NCI-H2196 (cell line): ENCODE data around the gene CTNNA3.

Source experiments
- DNase-seq: peaks from one replicate; lab custom pipeline; 2025; ENCODE audit not compliant: unreplicated experiment; lab: John Stamatoyannopoulos, UW

The CTNNA3 gene

DNA sequence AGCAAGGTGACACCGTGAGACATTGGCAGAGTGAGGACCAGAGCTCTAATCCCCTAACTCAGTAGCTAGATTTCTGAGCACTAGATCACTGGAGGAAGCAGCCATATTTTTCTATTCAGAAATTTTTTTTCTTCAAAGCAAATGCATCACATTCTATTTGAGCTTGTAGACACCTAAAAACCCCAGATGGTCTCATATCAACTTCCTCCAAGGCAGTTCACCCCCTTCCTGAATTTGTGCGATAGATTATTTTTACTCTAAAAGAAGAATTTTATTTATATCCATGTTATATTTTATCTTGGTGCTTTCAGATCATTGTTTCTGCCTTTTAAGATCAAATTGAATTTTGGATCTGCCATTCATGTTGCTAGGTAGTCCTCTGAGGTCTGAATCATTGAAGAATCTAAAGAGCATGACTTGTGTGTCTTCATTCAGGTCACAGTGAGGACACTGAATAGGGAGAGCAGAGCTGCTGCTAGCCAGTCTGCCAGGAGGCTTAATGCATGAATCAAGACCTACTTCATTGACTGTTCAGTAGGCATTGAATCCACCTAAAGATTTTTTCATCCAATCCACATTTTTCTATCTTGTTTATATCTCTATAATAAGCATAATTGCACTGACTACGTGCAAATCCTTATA is 863.1 kb downstream of the CTNNA3 start:
- no peak for DNase-seq

GRCh38 chr10:66828957-66829356 is 867.0 kb downstream of the CTNNA3 start:
- no peak for DNase-seq

DNA sequence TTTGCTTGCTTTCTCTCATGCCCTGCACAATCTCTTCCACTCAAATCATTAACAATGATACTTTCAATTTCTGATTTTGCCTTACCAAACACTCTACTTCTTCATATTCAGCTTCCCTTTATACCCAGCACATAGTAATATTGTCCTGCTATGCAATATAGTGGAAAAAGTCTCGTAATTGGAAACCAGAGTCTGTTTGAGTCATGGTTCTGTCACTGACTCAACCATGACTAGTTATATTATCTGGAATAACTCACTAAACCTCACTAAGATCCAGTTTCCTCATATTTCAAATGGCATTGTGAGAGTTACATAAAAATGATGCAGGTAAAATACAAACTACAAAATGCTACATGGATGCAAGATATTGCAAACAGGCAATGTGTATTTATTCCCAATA is 868.6 kb downstream of the CTNNA3 start:
- DNase-seq = no peak

GRCh38 chr10:66823301-66823700 is 872.7 kb downstream of the CTNNA3 start:
- no peak for DNase-seq

DNA sequence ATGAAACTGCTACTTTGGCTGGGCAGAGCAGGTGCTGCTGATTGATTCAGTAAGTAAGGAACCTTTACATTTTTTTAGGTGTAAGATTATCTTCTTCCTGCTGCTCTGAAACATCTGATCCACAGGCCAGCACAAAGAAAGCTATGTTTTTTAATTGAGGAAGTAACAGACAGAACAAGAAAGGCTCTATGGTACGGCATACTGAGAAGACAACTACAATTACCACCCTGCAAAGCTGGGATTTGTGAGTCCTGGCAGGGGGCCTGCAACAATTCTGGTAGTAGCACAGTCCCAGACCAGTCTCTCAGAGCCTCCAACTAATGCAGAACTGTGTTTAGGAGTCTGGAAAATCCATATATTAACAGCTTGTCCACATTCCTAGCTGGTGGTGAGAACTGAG is 873.2 kb downstream of the CTNNA3 start:
- DNase-seq = no peak

DNA sequence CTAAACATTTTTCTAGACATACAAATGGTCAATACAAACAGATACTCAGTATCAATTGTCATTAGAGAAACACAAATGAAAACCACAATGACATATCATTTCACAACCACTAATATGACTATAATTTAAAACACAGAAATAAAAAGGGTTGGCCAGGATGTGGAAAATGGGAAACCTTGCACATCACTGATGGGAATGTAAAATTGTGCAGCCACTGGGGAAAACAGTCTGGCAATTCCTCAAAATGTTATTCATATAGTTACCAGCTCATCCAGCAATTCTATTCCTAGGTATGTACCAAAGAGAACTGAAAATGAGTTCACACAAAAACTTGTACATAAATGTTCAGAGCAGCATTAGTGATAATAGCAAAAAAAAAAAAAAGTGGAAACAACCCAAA is 876.3 kb downstream of the CTNNA3 start:
- DNase-seq = no peak

- DNase-seq = no peak
Measured at GRCh38 chr10:66813122-66813521, 882.9 kb downstream of the CTNNA3 start.

- no peak for DNase-seq
Measured at GRCh38 chr10:66811211-66811610, 884.8 kb downstream of the CTNNA3 start.

DNA sequence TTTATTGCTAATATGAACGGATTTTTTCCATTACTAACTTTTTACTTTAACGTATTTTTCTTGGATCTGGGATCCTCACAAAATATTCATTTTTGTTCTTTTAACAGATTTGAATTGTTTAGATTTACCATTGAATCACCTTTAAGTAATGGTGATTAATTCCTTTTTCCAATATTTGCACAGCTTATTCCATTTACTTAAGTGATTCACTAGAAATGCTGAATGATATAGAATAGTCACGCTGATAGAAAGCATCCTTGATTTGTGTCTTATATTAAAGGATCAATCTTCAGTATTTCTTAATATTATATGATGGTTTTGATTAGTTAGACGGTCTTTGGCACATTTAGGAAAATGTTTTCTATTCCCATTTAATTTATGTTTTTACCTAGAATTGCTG is 886.6 kb downstream of the CTNNA3 start:
- no peak for DNase-seq

- DNase-seq = no peak
Measured at GRCh38 chr10:66805612-66806011, 890.4 kb downstream of the CTNNA3 start.

DNA sequence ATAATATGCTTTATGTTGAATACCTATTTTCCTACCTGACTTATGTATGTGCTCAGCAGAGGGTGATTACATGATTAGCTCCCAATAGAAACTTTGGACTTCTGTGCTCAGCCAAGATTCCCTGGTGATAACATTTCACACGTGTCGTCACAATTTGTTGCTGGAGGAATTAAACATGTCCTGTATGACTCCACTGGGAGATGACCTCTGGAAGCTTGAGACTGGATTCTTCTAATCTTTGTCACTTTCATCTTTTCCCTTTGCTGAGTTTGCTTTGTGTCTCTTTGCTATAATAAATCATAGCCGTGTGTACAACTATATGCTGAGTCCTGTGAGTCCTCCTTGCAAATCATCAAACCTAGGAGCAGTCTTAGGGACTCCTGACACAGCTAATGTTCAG is 891.0 kb downstream of the CTNNA3 start:
- no peak for DNase-seq

DNA sequence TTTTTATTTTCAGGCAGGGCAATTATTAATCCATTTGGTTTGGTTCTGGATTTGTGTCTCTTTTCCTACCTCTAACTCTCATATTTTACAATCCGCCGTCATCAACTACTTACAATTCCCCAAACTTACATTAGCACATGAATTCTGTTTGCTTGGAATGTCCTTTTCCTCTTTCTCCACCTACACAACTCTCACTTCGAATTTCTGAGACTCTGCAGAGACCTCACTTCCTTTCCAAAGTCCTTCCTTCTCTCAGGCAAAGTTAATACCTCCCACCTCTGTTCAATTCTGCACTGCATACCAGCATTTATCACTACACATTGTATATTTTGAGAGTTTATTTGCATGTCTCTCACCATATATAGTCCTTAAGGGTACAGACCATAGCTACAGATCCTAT is 892.8 kb downstream of the CTNNA3 start:
- no peak for DNase-seq

DNA sequence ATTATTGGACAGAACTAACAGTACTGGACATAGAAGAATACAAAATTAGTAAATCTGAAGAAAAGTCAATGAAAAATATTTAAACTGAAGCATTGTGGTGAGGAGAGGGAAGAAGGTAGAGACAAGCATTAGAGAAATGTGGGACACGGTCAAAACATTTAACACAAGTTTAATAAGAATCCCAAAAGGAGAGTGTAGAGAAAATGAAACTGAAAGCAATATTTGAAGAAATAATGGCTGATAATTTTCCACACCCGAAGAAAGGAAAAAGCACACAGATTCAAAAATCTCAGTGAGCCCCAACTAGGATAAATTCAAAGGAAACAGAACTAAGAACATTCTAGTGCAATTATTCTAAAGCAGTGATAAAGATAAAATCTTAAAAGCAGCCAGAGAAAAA is 896.5 kb downstream of the CTNNA3 start:
- DNase-seq = no peak

DNA sequence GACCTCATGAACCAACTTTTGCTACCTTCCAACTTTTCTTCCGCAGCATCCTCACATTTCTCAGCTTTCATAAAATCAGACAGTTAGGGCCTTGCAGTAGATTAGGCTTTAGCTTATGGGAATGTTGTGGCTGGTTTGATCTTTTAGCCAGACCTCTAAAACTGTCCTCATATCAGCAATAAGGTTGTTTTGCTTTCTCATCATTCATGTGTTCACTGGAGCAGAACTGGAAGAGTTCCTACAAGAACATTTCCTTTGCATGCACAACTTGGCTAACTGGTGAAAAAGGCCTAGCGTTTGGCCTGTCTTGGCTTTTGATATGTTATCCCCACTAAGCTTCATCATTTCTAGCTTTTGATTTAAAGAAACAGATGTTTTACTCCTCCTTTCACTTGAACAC is 900.1 kb downstream of the CTNNA3 start:
- DNase-seq = no peak

GRCh38 chr10:66792441-66792840 is 903.6 kb downstream of the CTNNA3 start:
- DNase-seq = no peak

- no peak for DNase-seq
Measured at GRCh38 chr10:66788178-66788987, 907.6 kb downstream of the CTNNA3 start.

DNA sequence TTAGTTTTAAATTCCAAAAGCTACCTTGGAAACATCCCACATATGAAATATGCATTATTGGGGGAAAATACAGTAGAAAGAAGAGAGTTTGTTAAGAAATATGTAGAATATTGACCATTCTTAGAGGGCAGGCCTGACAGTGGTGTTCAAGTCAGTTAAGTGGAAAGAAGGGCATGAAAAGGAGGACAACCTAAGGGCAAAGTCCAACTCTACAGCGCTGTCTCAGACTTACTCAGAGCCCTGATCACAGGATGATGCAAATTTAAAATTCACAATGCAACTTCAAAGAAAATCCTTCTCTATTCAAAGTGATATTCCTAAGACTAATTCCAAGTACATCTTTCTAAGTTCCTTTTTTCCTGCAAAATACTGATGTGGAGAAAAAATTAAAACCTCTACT is 909.3 kb downstream of the CTNNA3 start:
- no peak for DNase-seq

DNA sequence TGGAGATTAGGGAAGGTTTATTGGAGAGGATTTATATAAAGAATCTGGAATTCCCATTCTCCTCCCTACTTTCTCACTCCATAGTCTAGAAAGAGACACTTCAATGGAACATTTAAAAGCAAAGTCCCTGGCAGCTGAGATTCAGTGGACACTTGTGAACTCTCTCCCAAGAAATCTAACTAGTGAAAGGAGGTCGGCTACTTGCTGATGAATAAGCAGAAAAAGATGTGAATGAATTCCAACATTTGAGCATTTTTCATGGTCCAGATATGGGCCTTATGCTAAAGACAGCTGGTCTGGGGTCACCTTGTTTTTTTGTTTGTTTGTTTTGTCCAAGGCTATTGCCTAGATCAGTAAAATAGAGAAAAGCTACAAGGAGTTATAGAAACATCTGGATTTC is 911.2 kb downstream of the CTNNA3 start:
- no peak for DNase-seq

- no peak for DNase-seq
Measured at GRCh38 chr10:66783316-66783715, 912.7 kb downstream of the CTNNA3 start.

GRCh38 chr10:66782776-66783175 is 913.2 kb downstream of the CTNNA3 start:
- no peak for DNase-seq

DNA sequence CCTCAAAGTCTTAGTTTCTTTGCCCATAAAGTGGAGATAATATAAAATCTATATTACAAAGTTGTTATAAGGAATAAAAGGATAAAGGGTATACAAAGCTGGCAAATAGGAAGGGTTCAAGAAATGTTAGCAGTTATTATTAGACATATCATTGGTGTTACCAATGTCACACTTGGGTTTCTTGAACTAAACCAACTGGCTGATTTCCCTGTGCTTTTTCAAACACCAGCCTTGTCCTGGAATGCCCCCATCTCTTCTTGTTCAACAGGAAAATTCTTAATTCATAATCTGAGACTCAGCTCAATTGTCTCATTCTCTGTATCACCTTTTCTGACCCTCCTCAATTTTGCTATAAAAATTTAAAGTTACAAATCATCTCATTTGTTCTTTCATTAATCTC is 913.9 kb downstream of the CTNNA3 start:
- no peak for DNase-seq

- no peak for DNase-seq
Measured at GRCh38 chr10:66780796-66781195, 915.2 kb downstream of the CTNNA3 start.

DNA sequence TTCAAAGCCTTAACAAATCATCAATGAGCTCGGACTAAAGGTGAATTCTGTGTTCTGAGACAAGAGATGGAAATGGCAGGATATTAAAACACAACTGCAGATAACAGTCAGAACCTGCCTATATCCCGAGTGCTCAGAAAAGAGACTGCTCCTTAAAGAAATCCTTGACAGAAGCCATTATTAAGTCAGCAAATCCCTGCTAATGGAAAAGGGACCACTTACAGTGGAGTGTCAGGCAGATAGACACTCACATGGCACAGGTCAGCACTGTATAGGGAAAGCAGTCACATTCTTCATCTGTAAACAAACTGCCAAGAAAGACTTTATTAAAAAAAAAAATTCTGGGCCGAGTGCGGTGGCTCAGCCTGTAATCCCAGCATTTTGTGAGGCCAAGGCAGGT is 917.6 kb downstream of the CTNNA3 start:
- DNase-seq = no peak
